Stimulated activated CD4-positive, alpha-beta T cell treated with anti-CD3 and anti-CD28 coated beads, Interleukin-15, amount 100 ng/mL, for 24 hours (primary cell): Measurements from ENCODE around the gene SLCO2B1.

Experiments
- DNase-seq: peaks from one replicate; pipeline ENCODE4 v3.0.0-alpha.2; 2020

Gene SLCO2B1

GRCh38 chr11:75145196-75145971 is 5.5 kb upstream of the SLCO2B1 start:
- DNase-seq: no peak

GRCh38 chr11:75145972-75146519 is 4.9 kb upstream of the SLCO2B1 start:
- DNase-seq: no peak

DNA sequence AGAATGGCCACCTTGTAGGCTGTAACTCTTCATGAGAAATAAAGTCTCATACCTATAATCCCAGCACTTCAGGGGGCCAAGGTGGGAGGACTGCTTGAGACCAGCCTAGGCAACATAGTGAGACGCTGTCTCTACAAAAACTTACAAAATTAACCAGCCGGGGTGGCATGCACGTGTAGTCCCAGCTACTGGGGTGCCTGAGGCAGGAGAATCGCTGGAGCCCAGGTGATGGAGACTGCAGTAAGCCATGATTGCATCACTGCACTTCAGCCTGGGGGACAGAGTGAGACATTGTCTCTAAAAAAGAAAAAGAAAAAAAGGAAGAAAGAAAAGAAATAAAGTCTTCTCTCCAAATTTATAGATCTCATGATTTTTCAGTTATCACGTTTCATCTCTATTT is 4.2 kb upstream of the SLCO2B1 start:
- no peak for DNase-seq

DNA sequence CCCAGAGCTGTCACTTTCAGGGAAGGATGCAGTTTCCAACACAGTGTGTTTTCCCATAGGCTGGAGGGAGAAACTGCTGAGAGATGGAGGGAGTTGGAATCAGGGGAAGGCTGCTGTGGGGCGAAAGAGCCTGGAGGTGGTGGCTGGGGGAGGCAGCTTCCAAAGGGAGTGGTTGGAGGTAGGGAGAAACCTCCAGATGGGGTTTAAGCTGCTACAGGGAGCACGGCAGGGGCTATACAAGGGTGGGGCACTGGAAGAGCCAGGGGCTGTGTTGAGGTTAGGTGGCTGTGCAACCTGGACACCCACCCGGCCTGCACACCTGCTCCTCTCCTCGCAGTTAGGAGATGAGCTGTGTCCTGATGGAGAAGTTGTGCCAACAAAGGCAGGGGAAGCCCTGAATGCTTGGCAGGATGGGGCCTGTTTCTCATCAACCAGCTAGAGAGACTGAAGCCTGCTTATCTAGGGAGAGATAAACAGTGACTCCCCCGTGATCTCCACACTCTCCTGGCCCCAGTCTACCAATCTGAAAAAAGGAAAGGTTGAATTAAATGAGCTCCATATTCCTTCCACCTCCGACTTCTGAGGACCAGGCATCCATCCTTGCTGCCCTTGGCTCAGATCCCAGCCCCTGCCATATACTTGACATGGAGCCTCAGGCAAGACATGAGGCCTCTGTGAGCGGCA is 3.6 kb upstream of the SLCO2B1 start:
- no peak for DNase-seq

GRCh38 chr11:75147875-75148263 is 3.0 kb upstream of the SLCO2B1 start:
- DNase-seq: no peak

DNA sequence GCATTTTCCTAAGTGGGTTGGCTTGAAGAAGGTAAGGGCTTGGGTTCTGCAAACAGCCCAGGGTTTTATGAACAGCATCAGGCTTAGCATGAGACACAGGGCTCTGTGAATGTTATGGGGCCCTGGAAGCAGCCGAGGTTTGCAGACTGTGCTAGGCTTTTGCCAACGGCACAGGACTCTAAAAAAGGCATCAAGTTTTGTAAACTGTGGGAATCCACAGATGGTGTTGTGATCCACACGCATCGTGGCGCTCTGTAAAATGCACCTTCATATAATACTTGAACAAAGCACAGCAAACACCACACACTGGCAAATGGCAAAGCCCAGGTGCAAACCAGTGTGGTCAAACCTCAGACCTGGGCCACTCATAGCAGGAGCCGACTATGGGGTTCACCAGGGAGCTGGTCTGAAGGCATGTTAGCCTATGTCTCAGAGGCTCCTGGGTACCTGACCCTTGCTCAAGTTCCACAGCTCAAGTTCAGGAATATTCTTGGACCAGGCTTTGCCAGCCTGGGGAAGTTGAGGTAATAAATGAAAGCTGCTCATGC is 2.4 kb upstream of the SLCO2B1 start:
- no peak for DNase-seq

DNA sequence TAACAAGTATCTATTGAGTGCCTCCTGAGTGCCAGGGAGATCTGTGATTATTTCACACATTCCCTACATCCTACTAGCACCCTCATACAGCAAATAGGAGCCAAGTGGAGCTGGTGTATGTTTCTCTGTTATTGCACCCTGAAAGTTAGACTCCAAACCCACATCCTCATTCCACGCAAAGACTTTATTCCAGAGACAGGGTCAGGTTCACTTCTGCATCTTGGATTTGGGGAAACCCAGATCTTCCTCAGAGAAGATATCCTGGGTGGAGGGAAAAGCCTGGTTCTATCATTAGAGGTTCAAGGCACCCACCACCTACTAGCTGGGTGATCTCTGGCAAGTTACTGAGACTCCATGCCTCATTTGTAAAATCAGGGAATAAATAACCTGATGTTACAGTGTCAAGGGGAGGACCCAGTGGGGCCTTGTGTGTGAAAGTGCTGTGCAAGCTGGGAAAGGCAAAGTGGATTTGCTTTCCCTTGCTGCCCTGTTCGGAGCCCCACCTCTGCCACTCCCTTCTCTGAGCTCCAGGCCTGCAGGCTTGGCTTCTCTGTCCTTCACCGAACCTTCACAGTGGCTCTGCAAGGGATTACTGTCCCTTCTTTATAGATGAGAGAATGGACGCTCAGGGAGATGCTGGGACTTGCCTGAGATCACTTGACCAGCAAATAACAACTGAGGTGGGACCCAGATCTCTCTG is 991 bp upstream of the SLCO2B1 start:
- DNase-seq: no peak

DNA sequence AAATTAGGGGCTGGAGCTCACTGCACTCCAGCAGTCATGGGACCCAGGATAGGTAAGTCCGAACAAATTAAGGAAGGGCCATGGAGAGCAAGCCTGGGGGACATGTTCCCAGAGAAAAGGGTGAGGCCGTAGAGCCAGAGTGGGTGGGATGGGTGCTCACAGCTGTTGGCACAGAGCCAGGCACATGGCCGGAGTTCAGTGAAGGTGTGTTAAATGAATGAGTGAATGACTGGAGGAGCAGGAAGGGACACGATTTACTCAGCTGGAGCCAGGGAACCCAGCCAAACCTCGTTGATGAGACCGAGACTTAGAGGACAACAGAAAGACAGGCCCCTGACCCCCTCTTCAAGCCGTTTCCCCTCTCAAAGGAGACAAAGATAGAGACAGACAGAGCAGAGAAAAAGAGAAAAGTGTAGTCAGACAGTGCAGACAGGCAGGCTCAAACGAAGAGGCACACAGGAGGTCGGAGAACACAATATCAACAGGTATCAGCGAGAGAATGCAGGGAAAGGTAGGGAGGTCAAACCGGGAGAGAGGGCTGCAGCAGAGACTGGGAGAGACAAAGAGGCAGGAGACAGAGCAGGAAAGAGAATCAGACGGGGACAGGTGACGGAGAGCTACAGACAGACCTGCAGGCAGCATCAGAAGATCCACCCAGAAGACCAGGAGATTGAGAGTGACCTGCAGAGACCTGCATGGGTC is 590 bp downstream of the SLCO2B1 start:
- no peak for DNase-seq

DNA sequence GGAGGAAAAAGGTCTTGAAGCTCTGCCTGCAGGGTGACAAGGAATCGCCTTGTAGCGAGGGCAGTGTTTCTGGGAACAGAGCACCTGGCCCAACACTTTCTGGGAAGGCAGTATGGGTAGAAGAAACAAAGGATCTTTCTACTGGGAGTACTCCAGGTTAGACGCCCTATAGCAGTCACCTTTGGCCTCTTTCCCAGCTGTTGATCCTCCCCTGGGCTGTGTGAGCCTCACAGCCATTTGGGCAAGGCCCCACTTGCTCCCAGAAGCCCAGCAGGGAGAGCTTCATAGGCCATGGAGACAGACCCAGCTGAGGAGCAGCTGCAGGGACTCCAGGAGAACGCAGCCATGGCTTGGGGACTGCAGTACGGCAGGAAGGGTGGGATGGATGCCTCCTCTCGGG is 1.2 kb downstream of the SLCO2B1 start:
- no peak for DNase-seq

DNA sequence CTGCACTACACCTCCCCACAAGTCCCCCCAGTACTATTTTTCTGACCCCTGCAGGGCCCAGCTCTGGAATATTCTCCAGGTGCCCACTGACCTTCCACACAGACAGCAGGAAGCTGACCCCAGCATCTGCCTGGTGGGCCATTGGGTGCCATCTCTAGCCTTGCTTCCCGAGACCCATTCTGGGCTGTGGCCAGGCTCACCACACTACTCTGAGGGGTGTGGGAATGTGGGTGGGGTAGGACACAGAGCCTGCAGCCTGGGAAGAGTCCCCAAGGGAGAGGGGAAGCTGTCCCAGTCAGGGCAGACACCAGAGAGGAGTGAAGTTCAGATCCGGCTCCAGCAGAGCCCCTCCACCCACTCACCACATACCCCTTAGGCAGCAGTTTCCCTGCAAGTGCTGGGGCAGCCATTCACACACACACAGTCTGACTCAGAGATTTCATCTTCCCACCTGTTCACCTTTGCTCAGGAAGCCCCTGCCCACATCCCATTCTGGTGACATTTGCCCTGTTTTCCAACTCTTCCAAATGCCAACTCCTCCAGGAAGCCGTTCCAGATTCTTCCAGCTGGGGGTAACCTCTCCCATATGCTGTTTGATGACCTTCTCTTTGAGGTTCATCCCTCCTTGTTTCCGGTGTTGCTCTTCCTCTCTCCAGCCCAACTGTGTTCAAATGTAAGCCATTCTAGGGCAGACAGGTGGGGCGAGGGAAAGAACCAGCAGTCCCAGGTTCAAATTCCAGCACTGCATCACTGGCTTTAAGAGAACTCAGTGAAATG is 1.9 kb downstream of the SLCO2B1 start:
- no peak for DNase-seq

GRCh38 chr11:75154646-75155569 is 4.0 kb downstream of the SLCO2B1 start:
- no peak for DNase-seq

DNA sequence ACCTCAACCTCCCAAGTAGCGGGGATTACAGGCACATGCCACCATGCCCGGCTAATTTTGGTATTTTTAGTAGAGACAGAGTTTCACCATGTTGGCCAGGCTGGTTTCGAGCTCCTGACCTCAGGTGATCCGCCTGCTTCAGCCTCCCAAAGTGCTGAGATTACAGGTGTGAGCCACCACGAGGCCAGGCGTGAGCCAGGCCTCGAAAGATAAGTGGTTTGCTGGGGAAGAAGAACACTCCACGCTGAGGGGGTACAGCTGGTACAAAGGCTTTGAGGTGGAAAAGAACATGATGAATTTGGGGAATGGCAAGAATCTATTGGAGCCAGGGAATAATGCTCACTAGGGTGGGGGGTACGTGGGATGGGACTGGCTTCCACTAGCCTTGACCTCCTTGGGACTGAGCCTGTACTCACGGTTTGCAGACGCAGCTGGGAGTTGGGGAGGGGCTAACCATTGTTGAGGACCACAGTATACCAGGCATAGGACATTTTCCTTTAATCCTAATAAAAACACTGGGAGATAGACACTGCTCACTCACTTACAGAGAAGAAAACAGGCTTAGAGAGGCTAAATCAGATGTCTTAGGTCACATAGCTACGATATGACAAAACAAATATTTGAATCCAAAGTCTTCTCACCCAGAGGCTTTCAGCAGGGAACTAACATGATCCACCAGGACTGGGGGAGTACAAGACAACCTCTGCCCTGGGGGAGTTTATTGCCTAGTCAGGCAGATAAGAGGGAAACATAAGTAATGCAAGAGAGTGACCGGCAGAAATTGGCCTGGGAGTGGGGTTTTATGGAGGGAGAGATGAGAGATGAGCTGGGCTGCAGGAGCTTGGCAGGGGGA is 4.9 kb downstream of the SLCO2B1 start:
- no peak for DNase-seq

DNA sequence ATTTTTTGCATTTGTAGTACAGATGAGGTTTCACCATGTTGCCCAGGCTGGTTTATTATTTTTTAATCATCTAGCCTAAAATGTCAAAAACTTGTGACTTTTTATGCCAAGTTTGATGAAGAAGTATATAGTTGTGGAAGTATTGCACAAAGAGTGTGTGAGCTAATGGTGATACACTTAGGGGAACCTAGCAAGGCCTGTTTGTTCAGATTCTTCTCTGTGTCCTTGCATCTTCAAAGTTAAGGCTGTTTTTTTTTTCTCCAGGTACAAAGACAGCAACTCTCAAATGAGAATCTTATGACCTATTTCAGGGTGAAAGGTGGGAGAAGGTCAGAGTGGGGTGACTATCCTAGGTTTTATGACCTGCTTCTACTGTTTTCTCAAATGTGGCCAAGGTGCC is 7.3 kb downstream of the SLCO2B1 start:
- no peak for DNase-seq

GRCh38 chr11:75158696-75159150 is 7.8 kb downstream of the SLCO2B1 start:
- no peak for DNase-seq

GRCh38 chr11:75159151-75159953 is 8.4 kb downstream of the SLCO2B1 start:
- no peak for DNase-seq

DNA sequence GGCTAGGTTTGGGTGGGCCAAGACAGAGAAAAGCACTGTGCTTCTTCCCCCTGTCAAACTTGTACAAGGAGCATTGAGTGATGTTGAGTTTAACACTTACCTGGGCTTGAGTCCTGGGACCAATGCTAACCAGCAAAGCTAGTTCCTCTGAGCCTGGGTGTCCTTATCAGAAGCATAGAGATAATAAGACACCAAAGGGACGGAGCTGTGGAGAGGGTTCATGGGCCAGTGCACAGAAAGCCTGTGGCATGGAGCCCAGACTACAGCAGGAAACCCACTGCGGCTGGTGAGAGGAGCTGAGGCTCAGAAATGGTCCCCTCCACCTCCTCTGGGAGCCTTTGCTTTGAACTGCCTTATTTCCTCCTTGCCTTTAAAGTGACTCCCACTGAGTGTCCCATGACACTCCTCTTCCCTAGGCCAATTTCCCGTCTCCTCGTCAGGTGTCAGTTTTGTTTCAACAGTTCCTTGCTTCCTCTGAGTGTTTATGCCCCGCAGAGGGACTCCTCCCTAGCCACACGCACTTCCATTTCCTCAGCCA is 9.4 kb downstream of the SLCO2B1 start:
- DNase-seq: no peak

DNA sequence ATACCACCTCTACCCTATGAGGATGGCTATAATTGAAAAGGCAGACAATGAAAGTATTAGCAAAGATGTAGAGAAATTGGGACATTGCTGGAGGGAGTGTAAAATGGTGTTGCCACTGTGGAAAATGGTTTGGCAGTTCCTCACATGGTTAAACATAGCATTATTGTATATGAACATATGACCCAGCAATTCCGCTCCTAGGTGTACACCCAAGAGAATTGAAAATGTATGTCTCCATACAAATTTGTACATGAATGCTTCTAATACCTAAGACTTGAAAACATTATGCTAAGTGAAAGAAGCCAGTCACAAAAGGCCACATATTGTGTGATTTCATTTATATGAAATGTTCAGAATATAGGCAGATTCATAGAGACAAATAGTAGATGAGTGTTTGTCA is 10.0 kb downstream of the SLCO2B1 start:
- no peak for DNase-seq

GRCh38 chr11:75161506-75162095 is 10.7 kb downstream of the SLCO2B1 start:
- no peak for DNase-seq
